ENCODE measurements around the gene SYT9. TPM values are rescaled to one million over a fixed set of nuclear protein-coding genes. Genes with fewer than 3 reads are reported as not detected.

SYT9 gene
- total and polyA plus RNA-seq, 9 of the 15 experiments (the other 6 are each of a cell fraction or from before 2014, with no cell fraction given), result 0.01 TPM; not detected in 8

GRCh38 chr11:7445564-7445963 lies 193.9 kb downstream of the SYT9 start:
- DNase-seq (ENCODE audit: extremely low read depth in 1 of 4, low spot score in 3 of 4) (no peak), ATAC-seq (no peak), FAIRE-seq (no peak)
- Histone ChIP-seq H3K27me3 (ENCODE audit: control insufficient read depth in 2 of 2, insufficient read depth in 2 of 2, low read length in 2 of 2) (no peaks in the 10 kb centered on the region; a peak in 1 of 5 replicates), H3K4me1 (replicated peaks in 1 of 2; ENCODE audit: control insufficient read depth in 2 of 2, insufficient read depth in 2 of 2, low read length in 2 of 2) (no peaks in the 10 kb centered on the region), H3K9ac (ENCODE audit: insufficient read depth in 1 of 2, low read depth in 2 of 2, low read length in 2 of 2) (no peak overlapping the region), H3K4me2 (ENCODE audit: insufficient read depth, low read length) (no peak overlapping the region), H3K9me3 (replicated peaks; ENCODE audit: control insufficient read depth, insufficient read depth, low read depth, low read length) (no peaks in the 10 kb centered on the region), H4K20me1 (replicated peaks; ENCODE audit: control insufficient read depth, insufficient read depth, low read length) (no peaks in the 10 kb centered on the region; the same call in 1 of the 2 replicates), H2AFZ (ENCODE audit: low read depth, low read length) (no peak overlapping the region), H3K79me2 (ENCODE audit: control insufficient read depth, insufficient read depth, low read length) (no peaks in the 10 kb centered on the region), H3K36me3 (ENCODE audit: control insufficient read depth, insufficient read depth, low read length) (no peaks in the 10 kb centered on the region), H3K27ac (ENCODE audit: extremely low read depth, low read depth, low read length) (no peak overlapping the region), H3K4me3 (no peak overlapping the region), H3K9me1 (ENCODE audit: control insufficient read depth, insufficient read depth, low read length) (no peaks in the 10 kb centered on the region)
- ChIA-PET POLR2A (no interaction called here), CTCF (ENCODE audit: low intra/inter-chr PET ratio) (no interaction called here)
- intact Hi-C loops (cut with micrococcal nuclease), result no loop called here
- TF ChIP-seq FOXA1 (IDR thresholded peaks at IDR 0.05; ENCODE audit: borderline replicate concordance) (no peak), ETV6 (IDR thresholded peaks at IDR 0.05; ENCODE audit: borderline replicate concordance in 1 of 2, low read depth in 2 of 2, low read length in 1 of 2) (no peak), ETV6 (CRISPR knock-in tag; IDR thresholded peaks at IDR 0.05; ENCODE audit: borderline replicate concordance) (no peak), CBFA2T2 (conservative IDR thresholded peaks at IDR 0.05) (no peak), IFI16 (CRISPR knock-in tag; IDR thresholded peaks at IDR 0.05) (no peak), CREB5 (CRISPR knock-in tag; IDR thresholded peaks at IDR 0.05) (no peak), NBN (IDR thresholded peaks at IDR 0.05; ENCODE audit: low read depth) (no peak), FOXM1 (IDR thresholded peaks at IDR 0.05; ENCODE audit: low read depth) (no peak), FOXM1 (CRISPR knock-in tag; IDR thresholded peaks at IDR 0.05; ENCODE audit: low read depth) (no peak), RBM25 (IDR thresholded peaks at IDR 0.05; ENCODE audit: low read depth, low read length, severe bottlenecking) (no peak), MEIS2 (IDR thresholded peaks at IDR 0.05; ENCODE audit: partially characterized antibody) (no peak), ZNF609 (CRISPR knock-in tag; IDR thresholded peaks at IDR 0.05; ENCODE audit: borderline replicate concordance) (no peak), ZNF354B (CRISPR knock-in tag; IDR thresholded peaks at IDR 0.05) (no peak), IRF9 (tag; IDR thresholded peaks at IDR 0.05) (no peak), ZNF695 (CRISPR knock-in tag; IDR thresholded peaks at IDR 0.05) (no peak)
- 1% methylated on average over 5 of the region's 5 CpGs for WGBS (ENCODE audit: insufficient coverage, low coverage, missing lambda C conversion rate)
- in situ Hi-C loops (cut with MboI), result loop anchor here (10.0 kb wide), 1 partner anchor 351 kb away; no protein-coding TSS in a partner anchor
- no TSS peak for BruUV-seq (replicated peaks)
